Coronary artery (tissue), 2 donors: ENCODE results near the gene ADGRL1.

ENCODE experiments used
- DNase-seq: peaks from one replicate; pipeline ENCODE4 v3.0.0-alpha.2; 2017; ENCODE audit warnings: low spot score
- H3K27ac ChIP-seq, 2 donors: fragments of 200-600 bp; sonication (generic); one replicate each; pipeline ENCODE4 v1.5.1; 2016 to 2019
- H3K4me3 ChIP-seq: fragments of 200-600 bp; sonication (generic); 2 replicates; pipeline ENCODE4 v1.5.1; 2016; ENCODE audit warnings: mild to moderate bottlenecking, moderate library complexity
- TF ChIP-seq, protein P1 (sequence below): fragments of 200-600 bp; sonication (generic); IDR thresholded peaks from one replicate; pipeline ENCODE4 v1.5.1; 2019; ENCODE audit warnings: antibody characterized with exemption

Gene ADGRL1

DNA sequence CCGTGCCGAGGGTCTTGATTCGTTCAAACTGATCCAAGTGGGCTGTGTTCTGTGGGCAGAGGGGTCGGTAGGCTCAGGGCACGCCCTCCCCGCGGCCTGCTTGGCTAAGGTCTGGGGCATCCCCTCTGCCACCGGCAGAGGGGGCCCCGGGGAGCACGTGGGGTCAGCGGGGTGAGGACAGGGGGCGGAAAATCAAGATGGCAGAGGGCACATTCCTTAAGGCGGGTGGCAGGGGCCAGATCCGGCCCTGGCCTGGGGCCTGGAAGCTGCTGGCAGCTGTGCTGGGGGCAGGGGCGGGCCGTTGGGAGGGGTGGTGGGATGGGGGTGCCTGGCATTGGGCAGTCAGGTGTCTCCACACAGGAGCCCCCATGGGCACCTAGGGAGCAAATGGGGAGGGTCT, 99.1 kb downstream of the ADGRL1 start:
- DNase-seq = no peak
- Histone ChIP-seq H3K4me3 (no peak overlapping the region), H3K27ac (peak overlapping the region; percentile 81 to 94)
- TF ChIP-seq, protein P1, sequence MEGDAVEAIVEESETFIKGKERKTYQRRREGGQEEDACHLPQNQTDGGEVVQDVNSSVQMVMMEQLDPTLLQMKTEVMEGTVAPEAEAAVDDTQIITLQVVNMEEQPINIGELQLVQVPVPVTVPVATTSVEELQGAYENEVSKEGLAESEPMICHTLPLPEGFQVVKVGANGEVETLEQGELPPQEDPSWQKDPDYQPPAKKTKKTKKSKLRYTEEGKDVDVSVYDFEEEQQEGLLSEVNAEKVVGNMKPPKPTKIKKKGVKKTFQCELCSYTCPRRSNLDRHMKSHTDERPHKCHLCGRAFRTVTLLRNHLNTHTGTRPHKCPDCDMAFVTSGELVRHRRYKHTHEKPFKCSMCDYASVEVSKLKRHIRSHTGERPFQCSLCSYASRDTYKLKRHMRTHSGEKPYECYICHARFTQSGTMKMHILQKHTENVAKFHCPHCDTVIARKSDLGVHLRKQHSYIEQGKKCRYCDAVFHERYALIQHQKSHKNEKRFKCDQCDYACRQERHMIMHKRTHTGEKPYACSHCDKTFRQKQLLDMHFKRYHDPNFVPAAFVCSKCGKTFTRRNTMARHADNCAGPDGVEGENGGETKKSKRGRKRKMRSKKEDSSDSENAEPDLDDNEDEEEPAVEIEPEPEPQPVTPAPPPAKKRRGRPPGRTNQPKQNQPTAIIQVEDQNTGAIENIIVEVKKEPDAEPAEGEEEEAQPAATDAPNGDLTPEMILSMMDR = no peak

DNA sequence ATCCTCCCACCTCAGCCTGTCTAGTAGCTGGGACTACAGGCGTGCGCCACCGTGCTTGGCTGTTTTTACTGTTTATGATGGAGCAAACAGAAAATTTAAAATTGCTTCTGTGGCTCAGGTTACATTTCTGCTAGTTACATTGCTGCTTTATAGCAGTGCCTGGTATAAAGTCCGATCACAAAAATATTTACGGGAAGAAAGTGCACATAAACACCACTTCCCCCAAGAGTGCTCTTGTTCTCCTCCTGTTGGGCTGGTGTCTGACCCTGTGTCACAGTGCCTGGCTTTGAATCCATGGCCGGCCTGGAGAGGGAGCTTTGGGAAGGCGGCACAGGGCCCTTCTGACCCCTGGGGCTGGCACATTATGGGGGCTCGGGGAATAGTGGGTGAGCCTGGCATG, 100.3 kb downstream of the ADGRL1 start:
- TF ChIP-seq, protein P1 = no peak
- no peak for DNase-seq
- H3K27ac ChIP-seq = peak overlapping the region in 1 of 2 donors; percentile 94
- H3K4me3 ChIP-seq = no peak overlapping the region

DNA sequence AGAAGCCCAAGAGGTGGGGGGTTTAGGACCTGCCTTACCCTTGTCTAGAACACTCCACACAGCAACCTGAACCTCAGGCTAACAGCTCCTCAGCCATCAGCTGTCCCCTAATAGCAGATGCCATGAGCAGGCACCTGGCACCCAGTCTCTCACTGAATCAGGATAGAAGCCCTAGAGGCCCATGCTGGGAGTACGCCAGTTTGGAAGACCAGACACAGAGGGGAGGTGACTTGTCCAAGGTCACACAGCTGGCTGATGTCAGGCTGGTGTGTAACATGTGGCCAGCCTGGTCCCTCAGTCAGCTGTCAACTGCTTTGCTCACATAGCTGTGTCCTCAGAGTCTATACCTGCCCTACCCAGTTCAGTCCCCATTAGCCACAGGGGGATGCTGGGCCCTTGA, 102.7 kb downstream of the ADGRL1 start:
- H3K27ac ChIP-seq = no peak overlapping the region
- no peak for DNase-seq
- H3K4me3 ChIP-seq = no peak overlapping the region
- TF ChIP-seq, protein P1 = no peak

DNA sequence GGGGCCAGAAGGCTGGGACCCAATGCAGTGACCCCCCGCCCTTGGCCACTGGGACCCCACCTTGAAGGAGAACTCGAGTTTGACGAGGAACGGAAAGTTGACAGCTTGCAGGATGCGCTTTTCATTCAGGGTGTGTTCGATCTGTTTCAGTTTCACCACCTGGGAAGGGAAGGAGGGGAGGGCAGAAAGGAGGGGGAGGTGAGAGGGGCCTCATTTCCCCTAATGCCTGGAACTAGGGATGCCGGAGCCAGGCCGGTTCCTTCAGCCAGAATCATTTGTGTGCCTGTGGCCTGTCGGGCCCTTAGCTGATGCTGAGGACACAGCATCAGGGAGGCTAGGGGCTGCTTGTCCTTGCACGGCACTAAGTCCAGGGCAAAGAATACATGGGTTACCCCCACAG, 103.2 kb downstream of the ADGRL1 start:
- TF ChIP-seq, protein P1 = no peak
- DNase-seq = no peak
- Histone ChIP-seq H3K27ac (no peak overlapping the region), H3K4me3 (no peak overlapping the region)

DNA sequence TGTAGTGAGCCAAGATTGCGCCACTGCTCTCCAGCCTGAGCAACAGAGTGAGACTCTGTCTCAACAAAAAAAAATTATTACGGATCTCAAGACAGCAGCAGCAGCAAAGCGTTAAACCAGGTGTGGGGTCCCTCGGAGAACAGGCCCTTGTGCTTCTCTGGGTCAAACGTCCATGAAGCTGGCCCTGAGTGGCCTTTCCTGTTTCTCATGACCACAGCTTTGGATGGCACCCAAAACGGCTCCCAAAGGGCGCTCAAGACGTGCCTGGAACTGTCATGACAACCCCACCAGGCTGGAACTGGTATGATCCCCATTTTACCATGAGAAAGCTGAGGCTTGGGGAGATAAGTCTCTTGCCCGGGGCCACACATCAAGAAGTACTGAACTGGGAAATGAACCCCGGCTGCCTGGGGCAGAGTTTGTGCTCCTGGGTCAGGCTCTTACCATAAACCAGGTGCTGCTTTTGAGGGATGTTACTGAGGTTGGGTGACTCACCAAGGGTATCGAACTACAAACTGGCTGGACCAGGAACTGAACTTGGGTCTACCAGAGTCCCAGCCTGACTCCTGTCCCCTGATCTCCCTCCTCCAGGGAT, 103.8 kb downstream of the ADGRL1 start:
- DNase-seq = no peak
- H3K27ac ChIP-seq = no peak overlapping the region
- TF ChIP-seq, protein P1 = no peak

DNA sequence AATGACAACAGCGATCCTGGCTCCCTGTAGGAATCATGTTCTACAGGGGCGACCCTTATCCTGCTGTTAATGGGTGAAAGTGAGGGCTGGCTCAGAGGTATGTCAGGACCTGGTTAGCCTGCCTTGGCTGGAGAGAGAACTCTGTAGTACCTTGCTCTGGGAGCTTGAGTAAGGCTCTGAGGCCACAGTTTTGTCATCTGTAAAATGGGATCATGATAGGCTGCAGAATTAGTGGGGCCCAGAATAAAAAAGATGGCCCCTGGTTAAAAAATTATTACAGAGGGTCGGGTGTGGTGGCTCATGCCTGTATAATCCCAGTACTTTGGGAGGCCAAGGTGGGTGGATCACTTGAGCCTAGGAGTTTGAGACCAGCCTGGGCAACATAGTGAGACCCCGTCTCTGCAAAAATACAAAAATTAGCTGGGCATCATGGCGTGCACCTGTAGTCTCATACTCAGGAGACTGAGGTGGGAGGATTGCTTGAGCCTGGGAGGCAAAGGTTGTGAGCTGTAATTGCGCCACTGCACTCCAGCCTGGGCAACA, 104.9 kb downstream of the ADGRL1 start:
- DNase-seq = no peak
- no peak overlapping the region for H3K27ac ChIP-seq

More for the DNA sequence above, 103.8 kb downstream of the ADGRL1 start:
- no peak overlapping the region for H3K4me3 ChIP-seq

More for the DNA sequence above, 104.9 kb downstream of the ADGRL1 start:
- H3K4me3 ChIP-seq = no peak overlapping the region
- TF ChIP-seq, protein P1 = no peak
